SU-DHL-6 (cell line): Measurements from ENCODE around the gene GIGYF2.
"Not testable (repeated sequence)": the region's sequence is repeated elsewhere in the genome, so short reads cannot be mapped to it uniquely, and the experiment has no call there.

Source experiments
- H2AFZ ChIP-seq: fragments of 200-600 bp; sonication (generic); 2 replicates; pipeline ENCODE4 v1.6.1; 2014; ENCODE audit warnings: low read depth, mild to moderate bottlenecking, moderate library complexity, mixed read lengths, antibody characterized with exemption, low read length; ENCODE audit not compliant: severe bottlenecking
- H3F3A ChIP-seq: fragments of 200-600 bp; shearing (Covaris generic); 2 replicates; pipeline ENCODE4 v1.6.0; 2016; ENCODE audit warnings: antibody characterized with exemption, mild to moderate bottlenecking; ENCODE audit not compliant: insufficient read depth
- H3K27ac ChIP-seq: fragments of 200-600 bp; sonication (generic); 2 replicates; pipeline ENCODE4 v1.5.1; 2016; ENCODE audit warnings: low read depth, mild to moderate bottlenecking, low read length, moderate library complexity, mixed read lengths
- H3K27me3 ChIP-seq: fragments of 200-600 bp; sonication (generic), shearing (Covaris generic); 2 replicates; pipeline ENCODE4 v1.6.0; 2014; ENCODE audit warnings: mild to moderate bottlenecking, low read length
- H3K36me3 ChIP-seq: fragments of 200-600 bp; sonication (generic); 2 replicates; pipeline ENCODE4 v1.6.1; 2014; ENCODE audit warnings: mild to moderate bottlenecking, low read length, mixed read lengths
- H3K4me2 ChIP-seq: fragments of 300-600, 200-600 bp; shearing (Covaris generic), sonication (generic); 2 replicates; pipeline ENCODE4 v1.6.0; 2014; ENCODE audit warnings: low read length, low read depth, mild to moderate bottlenecking; ENCODE audit not compliant: poor library complexity, severe bottlenecking
- H3K4me3 ChIP-seq: fragments of 200-600 bp; sonication (generic); 2 replicates; pipeline ENCODE4 v1.5.1; 2014; ENCODE audit warnings: antibody characterized with exemption, low read length, mild to moderate bottlenecking, mixed read lengths; ENCODE audit not compliant: insufficient read depth, poor library complexity, severe bottlenecking
- H3K79me2 ChIP-seq: fragments of 200-600 bp; sonication (generic); 2 replicates; pipeline ENCODE4 v1.6.1; 2014; ENCODE audit warnings: mild to moderate bottlenecking, low read length, moderate library complexity; ENCODE audit not compliant: insufficient read depth
- H3K9ac ChIP-seq: fragments of 200-600 bp; sonication (generic); 2 replicates; pipeline ENCODE4 v1.7.0; 2014; ENCODE audit warnings: mild to moderate bottlenecking, low read length
- H3K9me2 ChIP-seq: fragments of 200-600 bp; sonication (generic); replicated peaks from 2 replicates; pipeline ENCODE4 v1.6.1; 2014; ENCODE audit warnings: low read length; ENCODE audit not compliant: insufficient read depth
- H3K9me3 ChIP-seq: fragments of 200-600 bp; sonication (generic); 2 replicates; pipeline ENCODE4 v1.6.1; 2014; ENCODE audit warnings: low read length, mixed read lengths; ENCODE audit not compliant: insufficient read depth
- H4K20me1 ChIP-seq: fragments of 200-600 bp; sonication (generic); 2 replicates; pipeline ENCODE4 v1.6.1; 2014; ENCODE audit warnings: low read depth, mild to moderate bottlenecking, antibody characterized with exemption, low read length, moderate library complexity, mixed read lengths
- CTCF ChIP-seq: fragments of 200-600 bp; sonication (generic); IDR thresholded peaks from one replicate; pipeline ENCODE4 v1.5.1; 2017; ENCODE audit warnings: antibody characterized with exemption, mild to moderate bottlenecking, low read length, moderate library complexity; ENCODE audit not compliant: insufficient read depth, poor library complexity, severe bottlenecking
- EZH2phosphoT487 ChIP-seq: fragments of 200-600 bp; sonication (generic), shearing (Covaris generic); conservative IDR thresholded peaks from 2 replicates; pipeline ENCODE4 v1.6.1; 2018; ENCODE audit warnings: mild to moderate bottlenecking, antibody characterized with exemption, low read length, moderate library complexity, mixed read lengths

GIGYF2 gene

DNA sequence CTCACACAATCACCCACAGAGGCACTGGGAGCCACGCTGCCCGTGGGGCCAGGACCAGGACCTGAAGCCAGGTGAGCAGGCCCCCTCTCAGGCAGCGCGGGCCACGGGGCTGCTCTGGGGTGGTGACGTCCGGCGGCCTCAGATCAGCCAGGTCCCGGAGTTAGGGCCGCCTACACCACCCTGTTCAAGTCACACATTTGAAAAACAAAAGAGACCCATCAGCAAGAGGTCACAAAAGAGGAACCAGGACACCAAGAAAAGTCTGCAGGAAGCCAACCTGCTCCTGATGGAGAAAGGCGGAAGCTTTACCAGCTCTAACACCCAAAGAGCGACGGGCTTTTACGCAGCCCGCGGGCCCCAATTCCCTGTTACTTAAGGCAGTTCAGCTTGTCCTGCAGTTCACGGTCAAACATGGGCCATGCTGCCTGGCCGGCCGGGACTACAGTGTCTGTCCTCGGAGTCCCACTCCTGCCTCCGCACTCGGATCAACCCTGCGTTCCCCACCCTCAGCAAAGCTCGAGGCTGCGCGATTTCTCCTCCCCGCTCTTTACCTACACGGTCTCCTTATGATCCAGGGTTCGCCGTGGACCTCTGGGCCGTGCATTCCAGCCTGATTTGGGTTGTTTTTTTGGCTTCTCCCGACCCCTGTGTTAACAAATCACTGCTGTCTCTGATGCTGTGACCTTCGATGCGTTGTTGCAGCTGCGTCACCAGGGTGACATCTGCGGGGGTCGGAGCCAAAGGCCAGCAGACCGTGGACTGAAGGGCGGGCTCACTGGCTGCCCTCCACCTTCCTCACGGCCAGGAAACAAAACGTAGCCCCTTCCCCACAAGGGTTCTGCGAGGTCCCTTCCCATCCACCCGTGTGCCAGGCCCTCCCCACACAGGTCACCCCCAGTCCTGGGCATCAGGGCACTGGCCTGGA is 203.9 kb downstream of the GIGYF2 start:
- no peaks in the 10 kb centered on the region for H3K9me2 ChIP-seq
- H3K36me3 ChIP-seq = no peaks in the 10 kb centered on the region
- no peaks in the 10 kb centered on the region for H3K27me3 ChIP-seq
- H4K20me1 ChIP-seq = no peaks in the 10 kb centered on the region
- H3K79me2 ChIP-seq = no peaks in the 10 kb centered on the region
- H3K4me2 ChIP-seq = no peak overlapping the region
- no peak overlapping the region for H3K9ac ChIP-seq
- TF ChIP-seq EZH2phosphoT487 = no peak
- TF ChIP-seq CTCF = no peak
- no peak overlapping the region for H3K27ac ChIP-seq
- no peak overlapping the region for H2AFZ ChIP-seq
- no peak overlapping the region for H3K4me3 ChIP-seq
- H3F3A ChIP-seq = no peaks in the 10 kb centered on the region
- no peaks in the 10 kb centered on the region for H3K9me3 ChIP-seq

GRCh38 chr2:232901736-232902578 is 204.8 kb downstream of the GIGYF2 start:
- no peaks in the 10 kb centered on the region for H3K9me3 ChIP-seq
- no peaks in the 10 kb centered on the region for H3K79me2 ChIP-seq
- H3K4me2 ChIP-seq = no peak overlapping the region
- H3K27me3 ChIP-seq = no peaks in the 10 kb centered on the region
- H4K20me1 ChIP-seq = no peaks in the 10 kb centered on the region
- H3K36me3 ChIP-seq = no peaks in the 10 kb centered on the region
- no peak overlapping the region for H3K27ac ChIP-seq
- no peak overlapping the region for H2AFZ ChIP-seq
- H3F3A ChIP-seq = no peaks in the 10 kb centered on the region
- no peak overlapping the region for H3K9ac ChIP-seq
- H3K9me2 ChIP-seq = no peaks in the 10 kb centered on the region
- TF ChIP-seq CTCF = no peak
- no peak for TF ChIP-seq EZH2phosphoT487
- H3K4me3 ChIP-seq = no peak overlapping the region

- Histone ChIP-seq H3K4me2 (no peak overlapping the region), H3K9me2 (no peaks in the 10 kb centered on the region), H3F3A (no peaks in the 10 kb centered on the region), H3K27me3 (no peaks in the 10 kb centered on the region), H3K36me3 (no peaks in the 10 kb centered on the region), H4K20me1 (no peaks in the 10 kb centered on the region), H2AFZ (no peak overlapping the region), H3K4me3 (no peak overlapping the region), H3K9ac (no peak overlapping the region), H3K27ac (no peak overlapping the region), H3K9me3 (no peaks in the 10 kb centered on the region), H3K79me2 (no peaks in the 10 kb centered on the region)
- TF ChIP-seq EZH2phosphoT487 (no peak), CTCF (no peak)
Measured at GRCh38 chr2:232903989-232904388, 206.9 kb downstream of the GIGYF2 start.

DNA sequence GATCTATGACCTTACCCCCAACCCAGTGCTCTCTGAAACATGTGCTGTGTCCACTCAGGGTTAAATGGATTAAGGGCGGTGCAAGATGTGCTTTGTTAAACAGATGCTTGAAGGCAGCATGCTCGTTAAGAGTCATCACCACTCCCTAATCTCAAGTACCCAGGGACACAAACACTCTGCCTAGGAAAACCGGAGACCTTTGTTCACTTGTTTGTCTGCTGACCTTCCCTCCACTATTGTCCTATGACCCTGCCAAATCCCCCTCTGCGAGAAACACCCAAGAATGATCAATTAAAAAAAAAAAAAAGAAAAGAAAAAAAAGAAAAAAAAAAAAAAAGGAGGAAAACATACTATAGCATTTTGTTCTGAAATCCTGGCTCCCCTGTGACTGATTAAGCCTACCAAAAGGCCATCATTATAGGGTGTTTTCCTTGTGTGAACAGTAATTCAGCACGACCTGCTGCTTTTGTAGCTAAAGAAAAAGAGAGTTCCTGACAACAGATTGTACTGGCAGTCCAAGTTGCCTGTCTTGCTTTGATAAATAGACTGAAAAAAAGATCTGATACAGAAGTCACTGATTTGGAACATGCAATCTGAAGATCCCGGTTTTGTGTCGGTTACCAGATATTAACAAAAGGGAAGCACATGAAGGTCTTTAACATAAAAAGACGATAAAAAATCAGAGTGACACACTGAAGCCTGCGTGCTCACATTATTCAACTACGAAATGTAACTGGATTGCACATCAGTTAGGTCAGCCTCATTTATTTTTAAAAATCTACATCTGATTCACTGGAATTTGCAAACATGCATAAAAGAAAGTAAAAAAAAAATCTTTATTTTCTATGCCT is 210.0 kb downstream of the GIGYF2 start:
- H3K27ac ChIP-seq, H3K36me3 ChIP-seq, H3K4me2 ChIP-seq, H3K9me2 ChIP-seq, H3K9me3 ChIP-seq, H3K9ac ChIP-seq, H3K79me2 ChIP-seq, H4K20me1 ChIP-seq, H3K27me3 ChIP-seq, H3K4me3 ChIP-seq, H3F3A ChIP-seq, H2AFZ ChIP-seq: not testable (repeated sequence)

DNA sequence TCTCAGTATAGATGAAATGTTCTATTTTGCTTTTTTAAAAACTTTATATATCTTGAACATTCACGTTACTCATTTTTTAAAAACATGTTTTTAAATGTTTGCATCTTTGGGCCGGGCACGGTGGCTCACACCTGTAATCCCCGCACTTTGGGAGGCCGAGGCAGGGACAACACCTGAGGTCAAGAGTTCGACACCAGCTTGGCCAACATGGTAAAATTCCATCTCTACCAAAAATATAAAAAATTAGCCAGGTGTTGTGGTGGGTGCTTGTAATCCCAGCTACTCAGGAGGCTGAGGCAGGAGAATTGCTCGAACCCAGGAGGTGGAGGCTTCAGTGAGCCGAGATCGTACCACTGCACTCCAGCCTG is 210.6 kb downstream of the GIGYF2 start:
- not testable (repeated sequence) for H3K36me3 ChIP-seq, H3K27me3 ChIP-seq, H3F3A ChIP-seq, H3K79me2 ChIP-seq, H2AFZ ChIP-seq, H3K9me2 ChIP-seq, H3K27ac ChIP-seq, H3K4me2 ChIP-seq, H3K9me3 ChIP-seq, H4K20me1 ChIP-seq, H3K9ac ChIP-seq, H3K4me3 ChIP-seq
